ENCODE results near the gene LAMA3. TPM values are rescaled to one million over a fixed set of nuclear protein-coding genes. Genes with fewer than 3 reads are reported as not detected.

Gene LAMA3
- total and polyA plus RNA-seq, 2 of the 13 experiments (the other 11 are each of a cell fraction or from before 2014, with no cell fraction given): 0.45 to 2.2 TPM

- WGBS (ENCODE audit: low lambda C conversion rate): 90% methylated on average over 3 of the region's 3 CpGs
- H3K36me3 ChIP-seq (replicated peaks in 1 of 2; ENCODE audit: control insufficient read depth in 1 of 2, insufficient read depth in 2 of 2, low read length in 2 of 2): no peaks in the 10 kb centered on the region
- intact Hi-C loops (cut with micrococcal nuclease; ENCODE audit: unreplicated experiment): no loop called here
Observed at GRCh38 chr18:23887035-23887434, 197.8 kb downstream of the LAMA3 start.

More at GRCh38 chr18:23887035-23887434, 197.8 kb downstream of the LAMA3 start:
- no TSS peak for BruUV-seq (replicated peaks)
- in situ Hi-C loops (cut with HindIII; ENCODE audit: extremely low pct_ligation_motif_present, low pct_unique_long_range_greater_than_20kb): no loop called here
- FAIRE-seq (no peak), DNase-seq (ENCODE audit: low spot score) (no peak), ATAC-seq (no peak)
- no peak overlapping the region for H3K4me3 ChIP-seq (replicated peaks in 1 of 3; ENCODE audit: insufficient read depth in 1 of 3, low read depth in 2 of 3, low read length in 3 of 3)
- ChIA-PET CTCF (ENCODE audit: low intra/inter-chr PET ratio, low total read pairs) (no interaction called here), POLR2A (no interaction called here)
- no peak overlapping the region for H3K4me2 ChIP-seq (ENCODE audit: low read depth, low read length)
- peaks cover 30% of the 10 kb centered on the region for H3K4me1 ChIP-seq (ENCODE audit: insufficient read depth, low read length)
- H3K27ac ChIP-seq (ENCODE audit: extremely low read length, insufficient read depth, low read length): no peak overlapping the region
- H3K9ac ChIP-seq (ENCODE audit: insufficient read depth, low read depth, low read length): no peak overlapping the region
- H3K27me3 ChIP-seq (ENCODE audit: control insufficient read depth in 1 of 2, insufficient read depth in 2 of 2, low read length in 2 of 2): no peaks in the 10 kb centered on the region
- TF ChIP-seq TRAFD1 (CRISPR knock-in tag; IDR thresholded peaks at IDR 0.05; ENCODE audit: borderline replicate concordance) (no peak), ZNF432 (CRISPR knock-in tag; IDR thresholded peaks at IDR 0.05; ENCODE audit: borderline replicate concordance) (no peak), CENPBD1 (CRISPR knock-in tag; IDR thresholded peaks at IDR 0.05; ENCODE audit: borderline replicate concordance, low read depth) (no peak), POLR2G (IDR thresholded peaks at IDR 0.05; ENCODE audit: low read depth, low read length) (no peak), TFDP1 (CRISPR knock-in tag; IDR thresholded peaks at IDR 0.05; ENCODE audit: borderline replicate concordance) (no peak), ZNF580 (CRISPR knock-in tag; IDR thresholded peaks at IDR 0.05; ENCODE audit: borderline replicate concordance, low read depth) (no peak), KDM4B (CRISPR knock-in tag; IDR thresholded peaks at IDR 0.05) (no peak), ZFP36L2 (CRISPR knock-in tag; IDR thresholded peaks at IDR 0.05) (no peak), ZFP82 (CRISPR knock-in tag; IDR thresholded peaks at IDR 0.05; ENCODE audit: borderline replicate concordance) (no peak), TEAD2 (CRISPR knock-in tag; IDR thresholded peaks at IDR 0.05) (no peak), CREB3 (CRISPR knock-in tag; IDR thresholded peaks at IDR 0.05) (no peak), NBN (conservative IDR thresholded peaks at IDR 0.05) (no peak), NFRKB (IDR thresholded peaks at IDR 0.05) (no peak), ZNF788 (CRISPR knock-in tag; IDR thresholded peaks at IDR 0.05; ENCODE audit: borderline replicate concordance) (no peak), ZNF670 (CRISPR knock-in tag; IDR thresholded peaks at IDR 0.05; ENCODE audit: borderline replicate concordance) (no peak)
- H3K79me2 ChIP-seq (ENCODE audit: insufficient read depth, low read length): no peaks in the 10 kb centered on the region
- H4K20me1 ChIP-seq (ENCODE audit: insufficient read depth, low read length): no peaks in the 10 kb centered on the region
- H2AFZ ChIP-seq (ENCODE audit: low read length): no peak overlapping the region
- H3K9me3 ChIP-seq (ENCODE audit: low read length): no peaks in the 10 kb centered on the region
